GM12801 (cell line): ENCODE data around the gene C10orf105.

Experiments
- CTCF ChIP-seq: IDR thresholded peaks from one replicate; pipeline ENCODE4 v1.5.1; 2011; ENCODE audit warnings: control low read depth; ENCODE audit not compliant: insufficient read length; ENCODE audit errors: extremely low read depth

The C10orf105 gene

GRCh38 chr10:71727738-71728737 is 8.5 kb upstream of the C10orf105 start:
- no peak for TF ChIP-seq CTCF

- TF ChIP-seq CTCF, result no peak
Measured at GRCh38 chr10:71727105-71727737, 7.6 kb upstream of the C10orf105 start.

DNA sequence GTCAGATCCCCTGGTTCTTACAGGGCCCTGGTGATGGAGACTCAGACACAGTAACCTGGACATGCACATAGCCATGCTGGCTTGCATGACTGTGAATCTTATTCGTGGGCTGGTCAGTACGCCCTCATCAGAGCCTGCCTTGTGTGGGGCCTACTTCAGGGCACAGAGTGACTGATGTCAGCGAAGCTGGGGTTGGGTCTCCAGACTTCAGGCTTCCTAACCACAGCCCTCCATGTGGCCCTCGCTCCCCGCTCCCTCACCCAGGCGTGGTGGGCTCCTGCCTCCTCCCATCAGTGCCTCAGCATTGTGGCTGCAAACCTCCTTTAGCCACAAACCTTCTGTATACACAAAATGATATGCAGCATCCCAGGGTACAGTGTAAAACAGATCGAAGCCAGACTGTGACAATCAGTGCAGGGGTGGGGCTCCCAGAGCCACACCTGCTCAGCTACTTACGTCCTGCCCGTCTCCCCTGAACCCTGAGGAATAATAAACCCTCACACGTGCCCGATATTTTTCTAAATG is 7.1 kb upstream of the C10orf105 start:
- TF ChIP-seq CTCF, result no peak

DNA sequence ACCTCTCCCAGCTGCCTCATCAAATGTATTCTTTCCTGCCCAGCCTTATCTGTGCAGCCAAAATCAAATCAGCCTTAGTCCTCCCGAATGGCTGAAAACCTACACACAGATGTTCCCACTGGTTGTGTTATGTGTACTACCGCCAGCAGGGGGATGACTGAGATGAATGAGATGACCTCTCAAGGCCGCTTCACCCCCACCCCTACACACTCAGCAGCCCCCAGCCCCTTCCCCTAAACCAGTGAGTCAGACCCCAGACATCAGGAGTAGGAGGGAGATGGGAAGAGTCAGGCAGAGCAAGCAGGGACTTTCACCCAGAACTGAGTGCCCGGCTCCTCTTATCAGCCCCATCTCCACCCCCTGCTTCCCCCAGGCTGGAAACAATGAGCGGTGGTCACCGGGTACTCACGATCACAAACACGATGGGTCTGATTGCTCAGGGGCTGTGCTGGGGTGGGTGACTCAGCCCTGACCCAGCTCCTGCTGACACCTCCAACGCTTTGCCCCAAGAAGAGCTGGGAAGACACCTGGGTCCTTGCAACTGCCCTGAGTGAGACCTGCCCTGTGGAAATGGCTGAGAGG is 6.5 kb upstream of the C10orf105 start:
- no peak for TF ChIP-seq CTCF

- TF ChIP-seq CTCF, result no peak
Measured at GRCh38 chr10:71725249-71725648, 5.7 kb upstream of the C10orf105 start.

DNA sequence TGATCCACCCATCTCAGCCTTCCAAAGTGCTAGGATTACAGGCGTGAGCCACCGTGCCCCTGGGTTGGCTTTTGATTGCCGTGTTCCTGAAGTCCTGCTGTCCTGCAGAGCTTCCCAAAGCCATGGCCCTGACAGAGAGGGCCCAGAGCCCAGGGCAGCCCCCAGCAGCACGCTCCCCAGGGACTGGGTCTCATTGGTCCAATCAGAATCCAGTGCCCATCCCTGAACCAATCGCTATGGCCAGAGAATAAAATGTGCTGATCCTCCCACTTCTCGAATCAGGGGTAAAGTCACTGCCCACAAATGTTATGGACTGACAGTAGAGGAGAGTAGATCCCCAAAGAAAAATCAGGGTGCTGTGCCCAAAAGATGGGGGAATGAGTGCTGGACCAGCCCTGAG is 5.0 kb upstream of the C10orf105 start:
- TF ChIP-seq CTCF, result no peak

DNA sequence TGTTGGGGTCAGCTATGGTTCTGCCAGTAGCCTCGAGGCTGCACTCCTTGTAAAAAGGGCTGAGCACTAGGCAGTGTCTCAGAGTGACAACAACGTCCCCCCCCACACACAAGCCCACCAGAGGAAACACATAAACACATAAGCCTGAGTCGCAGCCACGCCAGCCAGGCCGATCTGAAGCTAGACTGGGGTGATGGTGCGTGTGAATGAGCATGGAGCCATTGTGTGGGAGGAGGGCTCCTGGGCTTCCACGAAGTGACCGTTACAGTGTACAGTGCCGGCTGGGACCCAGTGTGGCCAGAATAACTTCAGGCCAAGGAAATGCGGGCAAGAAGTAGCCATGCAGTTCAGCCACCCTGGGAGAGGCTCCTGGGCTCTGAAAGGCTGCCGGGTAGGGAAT is 3.7 kb upstream of the C10orf105 start:
- TF ChIP-seq CTCF, result no peak
